ENCODE measurements around the gene DBR1. TPM values are rescaled to one million over a fixed set of nuclear protein-coding genes. Genes with fewer than 3 reads are reported as not detected.

The DBR1 gene
- total and polyA plus RNA-seq, 9 of the 15 experiments (the other 6 are each of a cell fraction or from before 2014, with no cell fraction given) = 2.7 to 14.1 (median 10.9) TPM

DNA sequence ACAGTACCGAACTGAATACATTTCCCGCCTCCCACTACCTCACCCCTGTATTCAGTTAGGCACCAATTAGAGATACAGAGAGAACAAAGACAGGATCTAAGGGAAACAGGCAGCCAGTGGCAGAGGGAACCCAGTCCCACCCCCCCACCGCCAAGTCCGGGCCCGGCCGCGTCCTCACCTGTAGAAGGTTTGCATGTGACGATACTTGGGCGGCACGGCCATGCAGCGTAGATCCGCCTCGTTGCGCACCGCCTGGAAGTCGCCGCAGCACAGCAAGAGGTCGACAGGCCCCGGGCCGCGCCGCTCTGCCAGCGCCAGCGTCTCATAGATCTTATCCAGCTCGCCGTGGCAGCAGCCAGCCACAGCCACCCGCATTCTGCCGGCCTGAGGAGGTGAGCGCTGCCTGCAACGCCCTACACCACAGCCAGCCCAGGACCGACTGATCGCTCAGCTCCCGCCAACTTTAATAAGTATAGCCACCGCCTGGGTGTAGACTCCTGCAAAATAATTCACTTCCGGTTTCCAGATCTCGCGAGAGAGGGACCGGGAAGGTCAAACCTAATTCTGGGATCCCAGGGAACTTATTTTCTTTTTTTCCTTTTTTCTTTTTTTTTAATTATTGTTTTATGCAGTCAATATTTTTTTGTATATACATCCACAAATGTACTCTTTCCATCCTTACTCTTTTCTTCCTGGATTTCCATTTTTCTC is at the start of gene DBR1 (continued):
- TF ChIP-seq, protein P1, sequence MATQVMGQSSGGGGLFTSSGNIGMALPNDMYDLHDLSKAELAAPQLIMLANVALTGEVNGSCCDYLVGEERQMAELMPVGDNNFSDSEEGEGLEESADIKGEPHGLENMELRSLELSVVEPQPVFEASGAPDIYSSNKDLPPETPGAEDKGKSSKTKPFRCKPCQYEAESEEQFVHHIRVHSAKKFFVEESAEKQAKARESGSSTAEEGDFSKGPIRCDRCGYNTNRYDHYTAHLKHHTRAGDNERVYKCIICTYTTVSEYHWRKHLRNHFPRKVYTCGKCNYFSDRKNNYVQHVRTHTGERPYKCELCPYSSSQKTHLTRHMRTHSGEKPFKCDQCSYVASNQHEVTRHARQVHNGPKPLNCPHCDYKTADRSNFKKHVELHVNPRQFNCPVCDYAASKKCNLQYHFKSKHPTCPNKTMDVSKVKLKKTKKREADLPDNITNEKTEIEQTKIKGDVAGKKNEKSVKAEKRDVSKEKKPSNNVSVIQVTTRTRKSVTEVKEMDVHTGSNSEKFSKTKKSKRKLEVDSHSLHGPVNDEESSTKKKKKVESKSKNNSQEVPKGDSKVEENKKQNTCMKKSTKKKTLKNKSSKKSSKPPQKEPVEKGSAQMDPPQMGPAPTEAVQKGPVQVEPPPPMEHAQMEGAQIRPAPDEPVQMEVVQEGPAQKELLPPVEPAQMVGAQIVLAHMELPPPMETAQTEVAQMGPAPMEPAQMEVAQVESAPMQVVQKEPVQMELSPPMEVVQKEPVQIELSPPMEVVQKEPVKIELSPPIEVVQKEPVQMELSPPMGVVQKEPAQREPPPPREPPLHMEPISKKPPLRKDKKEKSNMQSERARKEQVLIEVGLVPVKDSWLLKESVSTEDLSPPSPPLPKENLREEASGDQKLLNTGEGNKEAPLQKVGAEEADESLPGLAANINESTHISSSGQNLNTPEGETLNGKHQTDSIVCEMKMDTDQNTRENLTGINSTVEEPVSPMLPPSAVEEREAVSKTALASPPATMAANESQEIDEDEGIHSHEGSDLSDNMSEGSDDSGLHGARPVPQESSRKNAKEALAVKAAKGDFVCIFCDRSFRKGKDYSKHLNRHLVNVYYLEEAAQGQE (IDR thresholded peaks at IDR 0.05; ENCODE audit: borderline replicate concordance) = 0 out of 2 replicates have a peak, but pooled peaks have one; percentile 8
- TF ChIP-seq, protein P1 (CRISPR knock-in tag; IDR thresholded peaks at IDR 0.05; ENCODE audit: low read depth) = no peak
- TF ChIP-seq, protein P2, sequence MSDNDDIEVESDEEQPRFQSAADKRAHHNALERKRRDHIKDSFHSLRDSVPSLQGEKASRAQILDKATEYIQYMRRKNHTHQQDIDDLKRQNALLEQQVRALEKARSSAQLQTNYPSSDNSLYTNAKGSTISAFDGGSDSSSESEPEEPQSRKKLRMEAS (CRISPR knock-in tag; IDR thresholded peaks at IDR 0.05) = peak; percentile 41; the same call in 1 of the 2 replicates
- TF ChIP-seq CCNT2 (IDR thresholded peaks at IDR 0.05; ENCODE audit: borderline replicate concordance, extremely low read depth, insufficient read length, low read depth, low read length) (peak; percentile 33), PHF20 (IDR thresholded peaks at IDR 0.05; ENCODE audit: partially characterized antibody) (peak; percentile 75), L3MBTL2 (IDR thresholded peaks at IDR 0.05) (peak; percentile 58), NONO (IDR thresholded peaks at IDR 0.05; ENCODE audit: low read depth in 2 of 2, low read length in 1 of 2) (peak in 1 of 2 experiments; percentile 98; a peak in 2 of 4 replicates), CBX1 (IDR thresholded peaks at IDR 0.05; ENCODE audit: low read depth) (no peak), MYC (IDR thresholded peaks at IDR 0.05; ENCODE audit: low read depth, low read length) (peak; percentile 66; the same call in 1 of the 2 replicates), MYC (CRISPR knock-in tag; IDR thresholded peaks at IDR 0.05; ENCODE audit: borderline replicate concordance, low read depth) (no peak), HCFC1 (IDR thresholded peaks at IDR 0.05; ENCODE audit: low read depth, low read length) (0 out of 2 replicates have a peak, but pooled peaks have one; percentile 9), ZNF830 (CRISPR knock-in tag; IDR thresholded peaks at IDR 0.05) (no peak)
- TF ChIP-seq, protein P3, sequence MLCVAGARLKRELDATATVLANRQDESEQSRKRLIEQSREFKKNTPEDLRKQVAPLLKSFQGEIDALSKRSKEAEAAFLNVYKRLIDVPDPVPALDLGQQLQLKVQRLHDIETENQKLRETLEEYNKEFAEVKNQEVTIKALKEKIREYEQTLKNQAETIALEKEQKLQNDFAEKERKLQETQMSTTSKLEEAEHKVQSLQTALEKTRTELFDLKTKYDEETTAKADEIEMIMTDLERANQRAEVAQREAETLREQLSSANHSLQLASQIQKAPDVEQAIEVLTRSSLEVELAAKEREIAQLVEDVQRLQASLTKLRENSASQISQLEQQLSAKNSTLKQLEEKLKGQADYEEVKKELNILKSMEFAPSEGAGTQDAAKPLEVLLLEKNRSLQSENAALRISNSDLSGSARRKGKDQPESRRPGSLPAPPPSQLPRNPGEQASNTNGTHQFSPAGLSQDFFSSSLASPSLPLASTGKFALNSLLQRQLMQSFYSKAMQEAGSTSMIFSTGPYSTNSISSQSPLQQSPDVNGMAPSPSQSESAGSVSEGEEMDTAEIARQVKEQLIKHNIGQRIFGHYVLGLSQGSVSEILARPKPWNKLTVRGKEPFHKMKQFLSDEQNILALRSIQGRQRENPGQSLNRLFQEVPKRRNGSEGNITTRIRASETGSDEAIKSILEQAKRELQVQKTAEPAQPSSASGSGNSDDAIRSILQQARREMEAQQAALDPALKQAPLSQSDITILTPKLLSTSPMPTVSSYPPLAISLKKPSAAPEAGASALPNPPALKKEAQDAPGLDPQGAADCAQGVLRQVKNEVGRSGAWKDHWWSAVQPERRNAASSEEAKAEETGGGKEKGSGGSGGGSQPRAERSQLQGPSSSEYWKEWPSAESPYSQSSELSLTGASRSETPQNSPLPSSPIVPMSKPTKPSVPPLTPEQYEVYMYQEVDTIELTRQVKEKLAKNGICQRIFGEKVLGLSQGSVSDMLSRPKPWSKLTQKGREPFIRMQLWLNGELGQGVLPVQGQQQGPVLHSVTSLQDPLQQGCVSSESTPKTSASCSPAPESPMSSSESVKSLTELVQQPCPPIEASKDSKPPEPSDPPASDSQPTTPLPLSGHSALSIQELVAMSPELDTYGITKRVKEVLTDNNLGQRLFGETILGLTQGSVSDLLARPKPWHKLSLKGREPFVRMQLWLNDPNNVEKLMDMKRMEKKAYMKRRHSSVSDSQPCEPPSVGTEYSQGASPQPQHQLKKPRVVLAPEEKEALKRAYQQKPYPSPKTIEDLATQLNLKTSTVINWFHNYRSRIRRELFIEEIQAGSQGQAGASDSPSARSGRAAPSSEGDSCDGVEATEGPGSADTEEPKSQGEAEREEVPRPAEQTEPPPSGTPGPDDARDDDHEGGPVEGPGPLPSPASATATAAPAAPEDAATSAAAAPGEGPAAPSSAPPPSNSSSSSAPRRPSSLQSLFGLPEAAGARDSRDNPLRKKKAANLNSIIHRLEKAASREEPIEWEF (CRISPR knock-in tag; IDR thresholded peaks at IDR 0.05) = no peak

Measured in K562 (cell line).